GM12874 (cell line): ENCODE data around the gene GRIK1.

Experiments
- TF ChIP-seq, protein P1 (sequence below): IDR thresholded peaks from 2 replicates; pipeline ENCODE4 v1.5.1; 2011; ENCODE audit warnings: low read depth, mild to moderate bottlenecking, control low read depth, low read length, moderate library complexity; ENCODE audit not compliant: insufficient read depth

Gene GRIK1

DNA sequence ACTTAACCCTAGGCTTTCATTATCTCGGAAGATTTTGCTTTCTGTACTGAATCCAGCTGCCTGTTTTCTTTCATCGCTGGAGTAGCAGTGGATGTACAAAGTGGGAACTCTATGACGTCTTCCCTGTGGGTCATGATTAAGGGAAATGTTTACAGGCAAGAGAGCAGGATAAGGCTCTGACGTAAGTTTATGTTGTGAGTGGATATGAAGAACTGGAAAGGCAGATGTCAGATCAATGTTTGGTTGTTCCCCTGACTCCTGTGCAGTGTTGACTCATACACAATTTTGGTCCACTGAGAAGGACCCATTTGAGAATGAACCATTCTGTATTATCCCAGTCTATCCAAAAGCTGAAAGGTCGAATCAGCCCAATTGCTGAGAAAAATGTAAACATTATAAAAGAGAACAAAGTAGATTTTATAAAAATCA lies 292.4 kb downstream of the GRIK1 start:
- TF ChIP-seq, protein P1, sequence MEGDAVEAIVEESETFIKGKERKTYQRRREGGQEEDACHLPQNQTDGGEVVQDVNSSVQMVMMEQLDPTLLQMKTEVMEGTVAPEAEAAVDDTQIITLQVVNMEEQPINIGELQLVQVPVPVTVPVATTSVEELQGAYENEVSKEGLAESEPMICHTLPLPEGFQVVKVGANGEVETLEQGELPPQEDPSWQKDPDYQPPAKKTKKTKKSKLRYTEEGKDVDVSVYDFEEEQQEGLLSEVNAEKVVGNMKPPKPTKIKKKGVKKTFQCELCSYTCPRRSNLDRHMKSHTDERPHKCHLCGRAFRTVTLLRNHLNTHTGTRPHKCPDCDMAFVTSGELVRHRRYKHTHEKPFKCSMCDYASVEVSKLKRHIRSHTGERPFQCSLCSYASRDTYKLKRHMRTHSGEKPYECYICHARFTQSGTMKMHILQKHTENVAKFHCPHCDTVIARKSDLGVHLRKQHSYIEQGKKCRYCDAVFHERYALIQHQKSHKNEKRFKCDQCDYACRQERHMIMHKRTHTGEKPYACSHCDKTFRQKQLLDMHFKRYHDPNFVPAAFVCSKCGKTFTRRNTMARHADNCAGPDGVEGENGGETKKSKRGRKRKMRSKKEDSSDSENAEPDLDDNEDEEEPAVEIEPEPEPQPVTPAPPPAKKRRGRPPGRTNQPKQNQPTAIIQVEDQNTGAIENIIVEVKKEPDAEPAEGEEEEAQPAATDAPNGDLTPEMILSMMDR: no peak

DNA sequence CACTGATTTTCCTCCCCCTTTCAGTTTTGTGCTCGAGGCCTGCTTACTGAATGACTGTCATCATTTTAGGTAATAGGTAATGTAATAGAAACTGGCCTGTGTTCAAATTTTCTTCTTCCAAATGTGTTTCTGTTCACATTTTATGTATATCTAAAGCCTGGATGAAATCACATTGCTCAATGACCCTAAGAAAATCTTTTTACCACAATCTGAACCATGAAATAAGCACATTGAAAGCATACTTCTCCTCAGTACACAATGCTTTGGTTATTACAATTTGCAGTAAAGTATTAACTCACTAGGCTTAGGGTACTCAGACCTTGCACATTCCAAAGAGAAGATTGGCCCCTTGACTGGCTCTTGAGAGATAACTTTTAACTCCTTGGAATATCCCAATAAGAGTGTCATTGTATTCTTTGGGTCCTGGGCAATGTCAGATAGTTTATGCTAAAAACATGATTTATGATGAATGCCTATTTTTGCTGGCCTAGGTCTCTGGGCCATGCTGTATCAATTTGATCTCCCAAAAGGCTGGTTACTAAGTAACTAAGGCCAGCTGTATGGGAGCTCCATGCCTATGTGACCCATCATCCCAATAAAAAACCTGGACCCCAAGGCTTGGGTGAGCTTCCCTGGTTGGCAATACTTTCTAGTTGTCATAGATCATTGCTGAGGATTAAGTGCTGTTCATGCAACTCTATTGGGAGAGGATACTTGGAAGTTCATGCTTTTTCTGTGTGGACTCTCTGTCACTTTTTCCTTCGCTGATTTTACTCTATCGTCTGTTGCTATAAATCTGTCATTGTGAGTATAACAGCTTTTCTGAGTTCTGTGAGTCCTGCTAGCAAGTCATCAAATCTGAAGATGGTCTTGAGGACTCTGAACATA lies 293.9 kb downstream of the GRIK1 start:
- TF ChIP-seq, protein P1: no peak

DNA sequence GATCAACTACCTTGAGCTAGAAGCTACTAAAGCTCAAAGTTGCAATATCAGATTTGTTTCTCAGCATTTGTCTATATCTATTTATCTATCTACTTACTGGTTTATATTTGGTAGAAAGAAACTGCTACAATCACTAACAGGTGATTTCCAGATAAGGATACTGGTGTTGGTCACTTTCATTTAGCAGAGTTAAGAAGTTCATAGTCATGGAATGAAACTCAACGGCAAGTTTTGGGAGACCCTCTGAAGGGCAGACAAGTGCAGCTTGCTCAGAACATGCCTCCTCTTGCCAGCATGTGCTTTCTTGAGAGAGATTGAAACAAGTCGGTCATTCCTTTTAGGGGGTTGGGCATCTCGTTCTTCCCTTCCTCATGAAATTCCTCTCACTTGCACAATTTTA lies 296.5 kb downstream of the GRIK1 start:
- TF ChIP-seq, protein P1: no peak

DNA sequence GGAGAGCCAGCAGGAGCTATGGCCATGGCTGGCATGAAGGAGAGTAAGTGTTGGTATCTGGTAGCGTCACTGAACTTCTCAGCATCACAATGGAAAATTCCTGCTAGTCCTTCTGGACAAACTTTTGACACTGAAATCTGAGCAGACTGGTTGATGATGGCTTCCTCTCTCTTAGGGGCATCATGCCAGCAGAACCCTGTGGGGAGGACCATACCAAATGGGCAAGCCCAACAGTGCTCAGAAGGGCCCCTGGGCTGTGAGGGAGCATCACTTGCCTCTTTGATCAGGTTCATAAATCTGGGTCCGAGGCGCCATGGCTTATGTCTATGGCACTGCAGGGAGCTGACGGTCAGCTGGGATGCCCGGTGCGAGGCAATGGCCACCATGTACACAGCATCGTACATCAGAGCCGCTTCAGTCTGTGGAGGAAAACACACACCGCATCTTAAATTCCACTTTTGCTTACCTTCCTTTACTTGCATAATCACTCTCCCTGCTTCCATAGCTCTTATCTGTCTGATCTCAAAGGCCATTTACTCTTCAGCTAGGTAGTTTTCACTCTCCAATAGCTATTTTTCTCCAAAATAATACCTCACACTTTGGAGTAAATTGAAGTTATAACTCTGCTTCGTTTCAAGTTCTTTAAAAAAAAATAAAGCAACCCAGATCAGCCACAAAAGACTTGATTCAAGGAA lies 297.1 kb downstream of the GRIK1 start:
- TF ChIP-seq, protein P1: no peak

DNA sequence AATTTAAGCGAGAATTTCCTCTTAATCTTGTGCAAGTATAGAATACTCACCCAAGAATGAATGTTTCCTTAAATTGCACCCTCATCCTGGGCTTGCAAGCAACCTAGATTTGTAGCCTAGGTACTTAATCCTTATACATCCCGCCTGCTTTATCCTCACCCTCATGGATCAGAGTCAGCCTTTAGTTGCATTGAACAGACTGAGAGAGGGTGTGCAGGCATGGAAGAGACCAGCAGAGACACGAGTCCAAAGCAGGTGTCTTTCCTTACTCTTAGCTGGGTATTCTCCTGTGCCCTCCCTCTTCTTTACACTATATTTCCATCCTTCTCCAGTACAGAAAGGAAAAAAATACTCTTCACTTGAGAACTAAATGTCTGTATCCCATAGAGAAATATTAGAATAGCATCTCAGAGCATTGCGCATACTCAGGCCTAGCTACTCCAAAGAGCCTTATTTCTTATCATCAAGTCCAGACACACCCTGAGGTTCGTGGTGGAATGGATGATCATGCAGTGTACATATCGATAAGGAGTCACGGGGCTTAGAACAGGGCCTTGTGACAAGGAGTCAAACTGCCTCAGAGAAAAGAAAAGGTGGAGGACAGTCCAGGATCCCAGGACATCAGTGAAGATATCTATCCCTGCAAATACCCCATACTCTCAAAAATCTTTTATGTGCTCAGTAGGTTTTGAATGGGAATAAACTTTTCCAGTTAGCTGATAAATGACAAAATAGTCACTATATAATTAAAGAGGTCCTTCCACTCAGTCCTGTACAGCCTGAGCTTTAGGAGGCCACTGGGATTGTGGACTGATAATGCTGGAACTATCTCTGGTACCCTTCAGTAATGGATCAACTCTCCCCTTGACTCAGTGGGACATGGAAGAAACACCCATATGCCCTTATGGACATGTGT lies 297.9 kb downstream of the GRIK1 start:
- TF ChIP-seq, protein P1: no peak

DNA sequence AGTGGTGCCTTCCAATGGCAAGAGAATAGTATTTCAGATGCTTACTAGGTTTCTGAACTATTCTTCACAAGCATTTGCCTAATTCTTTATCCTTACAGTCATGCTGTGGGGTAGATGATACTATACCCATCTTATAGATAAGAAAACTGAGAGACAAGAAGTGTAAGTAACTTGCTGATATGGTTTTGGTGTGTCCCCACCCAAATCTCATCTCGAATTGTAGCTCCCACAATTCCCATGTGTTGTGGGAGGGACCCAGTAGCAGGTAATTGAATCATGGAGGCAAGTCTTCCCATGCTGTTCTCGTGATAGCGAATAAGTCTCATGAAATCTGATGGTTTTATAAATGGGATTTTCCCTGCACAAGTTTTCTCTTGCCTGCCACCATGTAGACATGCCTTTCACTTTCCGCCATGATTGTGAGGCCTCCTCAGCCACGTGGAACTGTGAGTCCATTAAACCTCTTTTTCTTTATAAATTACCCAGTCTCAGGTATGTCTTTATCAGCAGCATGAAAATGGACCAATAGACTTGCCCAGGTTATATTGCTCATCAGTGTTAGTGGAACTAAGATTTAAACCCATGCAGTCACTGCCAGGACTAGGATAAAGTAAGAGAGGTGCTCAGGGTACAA lies 298.7 kb downstream of the GRIK1 start:
- TF ChIP-seq, protein P1: no peak
